HG02798 (cell line): ENCODE measurements around the gene ZNF774.
A peak's percentile ranks its signal among the peaks of the same experiment; 100 is the strongest.
"Not testable (repeated sequence)": the region's sequence is repeated elsewhere in the genome, so short reads cannot be mapped to it uniquely, and the experiment has no call there.

Experiments
- ATAC-seq: cut with Tn5 transposase; IDR thresholded peaks from one replicate; pipeline ENCODE4 v1.9.1; 2021; ENCODE audit warnings: mild to moderate bottlenecking; ENCODE audit not compliant: unreplicated experiment, poor library complexity

Gene ZNF774

DNA sequence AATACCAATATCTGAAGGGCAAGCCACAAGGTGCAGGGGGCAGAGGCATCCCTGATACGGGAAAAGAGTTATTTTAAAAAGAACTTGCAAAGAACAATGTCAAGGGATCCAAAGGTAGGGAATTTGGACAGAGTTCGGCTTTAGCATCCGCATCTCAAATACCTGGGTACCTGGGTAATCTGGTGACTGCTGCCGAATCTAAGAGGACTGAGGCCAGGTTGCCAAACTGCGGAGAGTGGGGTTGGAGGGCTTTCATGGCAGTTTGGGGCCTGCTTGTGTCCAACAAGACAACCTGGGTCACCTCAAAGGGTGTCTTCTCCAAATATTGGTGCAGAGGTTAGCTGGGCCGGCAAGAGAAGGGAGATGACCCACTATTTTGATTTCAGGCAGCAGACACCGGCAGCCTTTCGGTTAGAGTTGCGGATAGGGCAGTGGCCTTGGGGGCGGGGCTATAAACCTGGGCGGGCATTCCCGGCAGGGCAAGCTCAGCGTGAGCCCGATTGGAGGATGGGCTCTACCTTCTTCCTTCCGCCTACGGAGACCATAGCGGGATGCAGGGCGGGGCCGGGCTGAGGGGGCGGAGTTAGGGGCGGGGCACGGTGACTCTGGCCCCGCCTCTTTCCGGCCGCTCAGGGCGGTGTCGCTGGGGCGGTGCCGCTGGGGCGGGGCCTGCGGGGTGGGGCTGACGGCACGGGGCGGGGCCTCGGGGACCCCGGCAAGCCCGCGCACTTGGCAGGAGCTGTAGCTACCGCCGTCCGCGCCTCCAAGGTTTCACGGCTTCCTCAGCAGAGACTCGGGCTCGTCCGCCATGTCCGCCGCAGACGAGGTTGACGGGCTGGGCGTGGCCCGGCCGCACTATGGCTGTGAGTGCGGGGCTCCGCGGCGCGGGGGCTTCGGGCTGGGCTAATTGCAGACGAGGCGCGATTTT lies 35.7 kb downstream of the ZNF774 start, which contains the start of gene IQGAP1:
TSS of gene IQGAP1 (plus strand) at position 709 of the 928 bp plus-strand sequence. CDS start at position 809, 100 bp downstream.
- ATAC-seq = peak; percentile 95

DNA sequence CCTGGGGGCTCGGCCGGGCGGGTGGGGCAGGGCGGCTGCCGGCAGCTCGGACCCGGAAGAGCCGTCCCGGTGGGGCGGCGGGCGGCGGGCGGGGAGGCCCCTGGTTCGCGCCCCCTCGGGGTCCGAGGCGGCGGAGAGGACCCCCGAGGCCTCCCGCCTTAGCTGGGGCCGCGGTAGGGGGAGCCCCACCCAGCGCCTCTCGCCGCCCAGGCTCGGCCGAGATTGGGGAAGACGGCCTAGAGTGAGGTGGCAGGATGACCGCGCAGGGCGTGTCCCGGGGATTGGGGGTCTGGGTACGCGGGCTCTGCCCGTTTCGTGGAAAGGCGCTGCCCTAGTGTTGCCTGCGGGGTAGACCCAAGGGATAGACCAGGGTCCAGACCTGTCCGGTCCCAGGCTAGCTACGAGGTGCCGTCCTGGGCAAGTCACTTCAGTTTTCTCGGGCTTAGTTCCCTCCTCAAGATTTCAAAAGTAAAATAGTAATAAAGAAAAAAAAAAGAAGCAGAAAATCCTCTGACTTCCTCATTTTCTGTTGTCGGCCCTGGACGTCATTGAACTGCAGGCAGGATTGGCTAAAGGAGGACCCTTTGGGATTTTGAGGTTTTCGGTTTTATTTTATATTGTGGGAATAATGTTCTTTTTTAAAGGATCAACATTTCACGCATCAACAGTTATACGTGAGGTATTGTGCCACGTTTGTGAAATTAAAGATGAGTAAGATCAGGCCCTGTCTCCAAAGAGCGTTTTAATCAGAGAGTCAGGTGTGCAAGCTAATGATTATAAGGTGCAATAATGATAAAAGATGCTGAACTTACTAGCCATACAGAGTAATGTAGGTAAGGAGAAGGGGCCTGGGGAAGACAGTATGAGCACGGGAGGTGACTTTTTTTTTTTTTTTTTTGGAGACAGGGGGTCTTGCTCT lies 36.6 kb downstream of the ZNF774 start:
- peak; percentile 53 for ATAC-seq

DNA sequence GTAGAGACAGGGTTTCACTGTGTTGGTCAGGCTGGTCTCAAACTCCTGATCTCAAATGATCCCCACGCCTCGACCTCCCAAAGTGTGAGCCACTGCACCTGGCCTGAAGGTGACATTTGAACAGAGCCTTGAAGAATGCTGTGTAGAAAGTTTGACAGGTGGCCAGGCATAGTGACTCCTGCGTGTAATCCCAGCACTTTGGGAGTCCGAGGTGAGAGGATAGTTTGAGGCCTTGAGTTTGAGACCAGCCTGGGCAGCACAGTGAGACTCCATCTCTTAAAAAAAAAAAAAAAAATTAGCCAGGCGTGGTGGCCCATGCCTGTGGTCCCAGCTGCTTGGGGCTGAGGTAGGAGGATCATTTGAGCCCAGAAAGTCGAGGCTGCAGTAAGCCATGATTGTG lies 37.4 kb downstream of the ZNF774 start:
- ATAC-seq = no peak

DNA sequence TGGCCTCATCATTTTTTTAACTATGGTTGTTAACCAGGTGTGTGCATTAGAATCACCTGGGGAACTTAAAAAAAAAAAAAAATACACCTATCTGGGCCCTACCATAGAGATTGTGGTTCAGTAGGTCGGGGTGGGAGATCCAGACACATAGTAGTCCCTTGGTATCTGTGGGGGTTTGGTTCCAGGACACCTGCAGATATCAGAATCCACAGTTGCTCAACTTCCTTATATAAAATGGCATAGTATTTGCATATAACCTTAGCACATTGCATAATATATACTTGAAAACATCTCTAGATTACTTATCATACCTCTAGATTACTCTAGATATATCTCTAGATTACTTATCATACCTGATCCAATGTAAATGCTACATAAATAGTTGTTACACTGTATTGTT lies 41.0 kb downstream of the ZNF774 start:
- ATAC-seq = no peak

DNA sequence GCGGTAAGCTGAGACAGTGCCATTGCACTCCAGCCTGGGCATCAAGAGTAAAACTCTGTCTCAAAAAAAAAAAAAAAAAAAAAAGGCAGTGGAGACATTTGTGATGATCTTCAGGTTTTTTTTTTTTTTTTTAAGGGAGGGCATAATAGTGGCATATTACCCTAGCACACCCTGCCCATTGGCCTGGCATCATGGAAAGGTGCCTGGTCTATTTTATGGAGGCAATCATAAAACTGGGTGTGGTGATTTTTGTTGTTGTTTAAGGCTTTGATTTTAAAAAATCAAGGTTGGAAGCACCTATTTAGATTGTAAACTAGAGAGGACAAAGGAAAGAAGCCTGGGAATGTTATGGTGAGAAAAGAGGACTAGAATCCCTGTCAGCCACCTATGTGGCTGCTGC lies 42.0 kb downstream of the ZNF774 start:
- ATAC-seq = no peak

DNA sequence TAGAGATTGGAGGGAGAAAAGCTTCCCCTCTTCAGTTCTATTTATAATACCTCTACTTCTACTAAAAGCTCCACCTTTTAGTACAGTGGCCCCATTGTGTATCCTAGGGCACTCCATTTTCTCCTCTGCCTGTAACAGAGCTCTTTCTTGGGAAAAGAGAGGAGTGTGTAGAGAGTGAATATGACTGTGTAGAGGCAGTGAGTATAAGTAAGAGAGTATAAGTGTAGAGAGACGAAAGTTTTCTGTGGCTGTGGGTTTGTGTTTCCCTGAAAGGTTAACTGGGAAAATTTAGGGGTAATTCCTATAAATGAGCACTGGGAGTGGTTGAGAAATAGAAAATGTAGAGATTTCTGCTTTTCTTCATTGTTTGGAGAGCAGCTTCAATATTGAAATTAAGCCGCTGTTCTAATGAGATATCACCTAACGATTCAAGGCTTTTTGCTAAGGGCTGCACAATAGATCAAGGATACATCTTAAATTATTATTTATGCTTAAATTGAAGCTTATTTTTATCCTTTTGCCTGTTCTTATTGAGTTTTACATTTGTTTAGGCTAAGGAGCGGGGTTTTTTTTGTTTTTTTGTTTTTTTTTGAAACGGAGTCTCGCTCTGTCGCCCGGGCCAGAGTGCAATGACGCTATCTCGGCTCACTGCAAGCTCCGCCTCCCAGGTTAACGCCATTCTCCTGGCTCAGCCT lies 42.8 kb downstream of the ZNF774 start:
- ATAC-seq = no peak

DNA sequence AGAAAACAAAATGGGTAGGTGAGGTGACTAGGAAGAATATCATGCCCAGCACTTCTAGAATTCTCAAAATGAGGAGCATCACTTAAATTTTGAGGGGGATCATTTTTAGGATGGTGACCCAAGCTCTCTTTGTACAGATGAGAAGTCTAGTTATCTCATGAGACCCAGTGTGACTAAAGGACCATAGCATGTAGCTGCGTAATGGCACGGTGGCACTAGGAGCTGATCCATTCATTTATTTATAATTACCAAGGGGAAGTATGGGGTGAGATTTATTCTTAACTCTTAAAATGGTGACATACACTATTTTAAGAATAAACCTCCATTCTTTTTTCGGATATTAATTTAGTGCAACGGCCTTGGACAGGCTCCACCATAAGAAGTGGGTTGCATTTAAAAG lies 44.2 kb downstream of the ZNF774 start:
- ATAC-seq = no peak

DNA sequence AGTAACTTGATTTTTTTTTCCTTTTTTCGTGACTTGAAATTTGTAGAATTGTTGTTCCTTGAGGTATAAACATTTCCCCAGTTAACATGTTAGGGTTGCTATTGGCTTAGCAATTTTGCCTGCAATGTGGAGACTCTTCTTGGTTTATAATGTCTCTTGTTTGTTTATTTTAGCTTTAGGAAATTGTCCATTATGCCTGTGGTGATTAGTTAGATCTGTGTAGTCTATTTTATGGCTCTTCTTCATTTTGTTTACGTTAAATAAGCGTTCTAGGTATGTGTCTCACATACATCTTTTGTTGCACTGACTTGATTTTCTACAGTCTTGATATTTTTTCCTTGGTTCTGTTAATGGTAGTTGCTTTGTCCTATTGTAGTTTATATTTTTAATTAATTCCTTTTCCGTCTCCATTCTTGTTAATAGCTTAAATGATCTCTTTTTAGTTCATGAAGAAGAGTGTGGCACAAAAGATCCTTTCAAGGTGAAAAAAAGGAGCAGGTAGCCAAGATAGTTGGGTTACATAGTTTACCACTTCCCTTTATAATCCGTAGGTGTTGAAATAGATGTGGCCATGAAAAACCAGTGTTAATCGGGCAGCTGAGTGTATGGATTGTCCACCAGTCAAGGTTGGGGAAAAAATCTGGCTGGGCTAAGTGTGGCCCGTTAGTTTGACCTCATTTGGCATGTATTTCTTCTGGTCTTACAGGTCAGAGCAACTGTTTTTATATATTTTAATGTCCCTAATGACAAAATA lies 48.1 kb downstream of the ZNF774 start:
- ATAC-seq = peak; percentile 3

DNA sequence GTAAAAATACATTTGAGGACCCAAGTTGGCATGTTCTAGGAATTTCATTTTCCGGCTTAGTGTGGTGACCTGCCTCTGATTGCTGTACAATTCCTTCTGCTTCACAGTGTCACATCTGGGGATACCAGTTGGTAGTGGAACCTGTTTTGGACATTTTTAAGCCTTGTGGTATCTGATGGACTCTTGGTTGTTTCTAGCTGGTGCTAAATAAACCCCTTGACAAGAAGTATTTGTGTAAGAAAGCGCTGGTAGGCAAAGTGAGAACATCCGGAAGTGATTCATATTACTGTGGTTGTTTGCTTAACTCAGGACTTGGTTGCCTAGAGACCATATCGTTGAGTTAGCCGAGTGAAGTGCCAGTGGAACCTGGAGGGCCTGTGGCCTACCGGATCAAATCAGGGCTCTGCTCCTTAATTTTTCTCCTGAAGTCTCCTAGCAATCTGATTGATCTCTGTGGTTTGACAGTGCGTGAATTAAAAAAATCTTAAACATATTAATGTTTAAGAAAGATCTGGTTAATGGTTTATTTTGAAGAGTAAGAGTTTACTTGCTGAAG lies 48.8 kb downstream of the ZNF774 start:
- peak; percentile 99 for ATAC-seq

DNA sequence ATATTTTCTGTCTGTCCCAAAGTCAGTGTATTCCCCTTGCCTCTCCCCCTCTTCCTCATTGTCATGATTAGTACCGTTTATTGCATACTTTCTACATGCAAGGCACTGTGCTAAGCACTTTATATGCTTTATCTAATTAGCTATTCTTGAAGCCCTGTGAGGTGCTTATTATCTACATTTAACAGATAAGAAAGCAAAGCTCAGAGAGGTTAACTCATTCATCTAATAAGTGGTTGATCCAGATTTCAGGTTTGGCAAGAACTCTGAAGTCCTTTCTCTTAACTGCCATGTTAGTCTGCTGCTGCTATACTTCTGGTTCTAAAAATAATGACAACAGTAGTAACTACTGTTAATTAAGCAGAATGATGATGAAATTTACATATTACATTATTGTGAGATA lies 49.4 kb downstream of the ZNF774 start:
- ATAC-seq = no peak

DNA sequence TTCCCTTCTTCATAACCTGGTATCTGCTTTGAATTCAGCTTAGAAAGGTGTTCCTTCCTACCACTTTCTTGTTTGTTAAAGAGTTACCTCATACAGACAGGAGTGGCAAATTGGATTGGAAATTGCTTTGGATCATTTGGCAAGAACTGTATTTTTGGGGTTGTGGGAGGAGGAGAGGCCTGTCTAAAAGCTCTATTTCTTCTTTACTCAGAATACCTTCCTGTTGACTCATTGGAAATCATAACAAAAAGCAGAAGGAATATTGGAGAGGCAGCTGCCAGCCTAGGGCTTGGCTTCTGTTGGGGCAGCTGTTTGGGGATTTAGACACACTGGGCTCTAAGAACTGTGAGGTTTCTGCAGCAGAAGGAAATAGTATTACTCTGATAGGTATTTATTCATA lies 50.1 kb downstream of the ZNF774 start:
- ATAC-seq = no peak

DNA sequence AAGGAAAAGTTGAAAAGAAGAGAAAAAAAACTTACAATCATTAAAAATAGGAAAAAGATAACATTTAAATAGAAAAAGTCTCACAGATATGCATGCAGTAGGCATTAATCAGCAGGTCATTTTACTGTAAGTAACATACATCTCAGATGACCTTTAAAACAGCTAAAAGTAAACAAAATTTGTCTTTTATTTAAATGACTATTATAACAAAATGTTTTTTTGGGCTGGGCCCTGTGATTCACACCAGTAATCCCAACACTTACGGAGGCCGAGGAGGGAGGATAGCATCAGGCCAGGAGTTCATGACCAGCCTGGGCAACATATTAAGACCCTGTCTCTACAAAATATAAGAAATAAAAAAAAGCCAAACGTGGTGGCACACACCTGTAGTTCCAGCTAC lies 50.7 kb downstream of the ZNF774 start:
- no peak for ATAC-seq

DNA sequence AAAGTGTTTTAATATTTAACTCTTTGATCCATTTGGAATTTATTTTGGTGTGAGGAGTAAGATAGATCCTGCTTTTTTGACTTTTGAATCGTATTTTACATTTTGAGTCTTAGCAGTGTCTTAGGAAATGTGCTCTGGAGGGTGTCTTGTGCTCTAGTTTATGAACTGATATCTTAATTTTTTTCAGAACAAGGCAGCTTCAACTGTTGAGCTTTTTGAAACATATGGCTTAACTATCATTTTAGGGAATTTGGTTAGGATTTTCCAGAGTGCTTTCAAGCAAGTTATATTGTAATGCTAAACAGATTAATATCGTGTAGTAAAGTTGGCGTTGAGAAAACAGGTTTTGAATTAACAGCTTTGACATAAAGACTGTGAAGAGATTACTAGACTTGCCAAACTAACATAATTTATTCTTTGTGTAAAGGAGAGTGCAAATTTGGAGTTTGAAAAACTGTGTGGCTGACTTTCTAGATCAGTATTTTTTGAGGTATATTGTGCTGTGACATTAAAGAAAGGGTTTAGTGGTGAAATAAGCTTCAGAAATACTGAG lies 53.0 kb downstream of the ZNF774 start:
- no peak for ATAC-seq

DNA sequence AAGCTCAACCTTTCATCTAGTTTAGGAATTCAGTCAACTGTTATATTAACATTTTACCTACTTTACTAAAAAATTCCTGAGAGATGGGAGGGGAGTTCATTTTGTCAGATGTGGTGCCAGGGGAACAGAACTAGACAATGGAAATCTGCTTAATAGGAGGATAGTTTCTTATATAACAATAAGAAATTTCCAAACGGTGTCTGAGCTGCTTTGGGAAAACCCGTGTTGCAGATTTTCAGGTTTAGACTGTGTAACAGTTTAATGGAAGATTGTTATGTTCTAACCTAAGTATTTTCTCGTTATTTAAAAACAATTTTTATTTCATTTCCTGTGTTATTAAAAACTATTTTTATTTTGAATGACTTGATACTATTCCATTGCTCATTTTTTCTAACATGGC lies 55.3 kb downstream of the ZNF774 start:
- no peak for ATAC-seq

DNA sequence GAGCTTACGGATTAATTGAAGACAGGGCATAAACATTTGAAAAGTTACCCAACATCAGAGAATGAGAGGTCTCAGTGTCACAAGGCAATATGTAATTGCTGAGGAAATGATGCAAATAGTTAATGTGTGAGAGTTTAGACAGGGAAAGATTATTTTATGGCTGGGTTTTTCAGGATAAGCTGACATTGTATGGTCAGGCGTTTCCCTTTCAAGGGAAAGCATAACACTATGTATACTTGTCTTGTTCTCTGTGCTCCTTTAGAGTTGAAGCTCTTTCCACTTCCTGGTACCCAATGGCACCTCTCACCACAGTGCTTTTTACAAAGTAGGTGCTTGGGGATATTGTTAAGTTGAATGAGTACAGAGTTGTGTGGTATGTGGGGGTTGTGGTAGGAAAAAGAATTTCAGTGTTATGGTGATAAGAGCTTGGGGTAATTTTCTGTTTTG lies 55.8 kb downstream of the ZNF774 start:
- no peak for ATAC-seq

DNA sequence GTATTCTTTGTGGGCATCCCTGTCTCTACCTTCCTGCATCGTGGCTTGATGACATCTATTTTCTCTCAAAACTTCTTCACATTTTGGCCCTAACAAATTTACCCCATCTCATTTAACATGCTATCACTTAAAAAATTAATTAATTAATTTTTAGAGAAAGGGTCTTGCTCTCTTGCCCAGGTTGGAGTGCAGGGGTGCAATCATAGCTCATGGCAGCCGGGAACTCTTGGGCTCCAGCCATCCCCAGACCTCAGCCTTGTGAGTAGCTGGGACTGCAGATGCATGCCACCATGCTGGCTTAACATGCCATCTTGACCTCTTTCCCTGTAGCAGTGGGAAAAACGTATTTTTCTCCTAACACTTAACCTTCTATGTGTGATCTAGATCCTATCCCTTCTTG lies 56.6 kb downstream of the ZNF774 start:
- ATAC-seq = no peak

DNA sequence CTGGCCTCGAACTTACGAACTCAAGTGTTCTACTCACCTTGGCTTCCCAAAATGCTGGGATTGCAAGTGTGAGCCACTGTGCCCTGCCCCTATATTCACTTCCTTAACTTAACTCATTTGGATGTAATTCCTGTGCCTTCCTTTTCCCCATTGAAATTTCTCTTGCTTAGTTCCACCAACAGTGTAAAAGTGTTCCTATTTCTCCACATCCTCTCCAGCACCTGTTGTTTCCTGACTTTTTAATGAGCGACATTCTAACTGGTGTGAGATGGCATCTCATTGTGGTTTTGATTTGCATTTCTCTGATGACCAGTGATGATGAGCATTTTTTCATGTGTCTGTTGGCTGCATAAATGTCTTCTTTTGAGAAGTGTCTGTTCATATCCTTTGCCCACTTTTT lies 57.5 kb downstream of the ZNF774 start:
- ATAC-seq = not testable (repeated sequence)

DNA sequence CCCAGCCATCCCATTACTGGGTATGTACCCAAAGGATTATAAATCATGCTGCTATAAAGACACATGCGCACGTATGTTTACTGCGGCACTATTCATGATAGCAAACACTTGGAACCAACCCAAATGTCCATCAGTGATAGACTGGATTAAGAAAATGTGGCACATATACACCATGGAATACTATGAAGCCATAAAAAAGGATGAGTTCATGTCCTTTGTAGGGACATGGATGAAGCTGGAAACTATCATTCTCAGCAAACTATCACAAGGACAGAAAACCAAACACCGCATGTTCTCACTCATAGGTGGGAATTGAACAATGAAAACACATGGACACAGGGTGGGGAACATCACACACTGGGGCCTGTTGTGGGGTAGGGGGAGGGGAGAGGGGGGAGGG lies 58.2 kb downstream of the ZNF774 start:
- not testable (repeated sequence) for ATAC-seq

DNA sequence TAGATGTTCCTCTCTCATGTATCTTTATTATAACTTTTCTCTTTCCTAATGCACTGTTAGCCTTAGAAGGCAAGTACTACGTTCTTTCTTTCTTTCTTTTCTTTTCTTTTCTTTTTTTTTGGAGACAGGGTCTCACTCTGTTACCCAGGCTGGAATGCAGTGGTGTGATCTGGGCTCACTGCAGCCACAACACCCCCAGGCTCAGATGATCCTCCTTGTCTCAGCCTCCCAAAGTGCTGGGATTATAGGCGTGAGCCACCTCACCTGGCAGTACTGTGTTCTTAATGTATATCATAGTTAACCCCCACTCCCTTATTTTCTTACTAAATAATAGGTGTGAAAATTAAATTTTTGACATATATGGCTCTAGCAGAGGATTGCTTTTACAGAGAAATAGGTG lies 59.1 kb downstream of the ZNF774 start:
- no peak for ATAC-seq
